Hepatocyte (in vitro differentiated cells): ENCODE results near the gene TBC1D8.

ENCODE experiments used
- EZH2phosphoT487 ChIP-seq: fragments of 200-600 bp; sonication (generic); IDR thresholded peaks from one replicate; pipeline ENCODE4 v1.6.1; 2018; ENCODE audit warnings: antibody characterized with exemption, mild to moderate bottlenecking, low read depth, moderate library complexity; ENCODE audit not compliant: unreplicated experiment, severe bottlenecking
- TF ChIP-seq, protein P1 (sequence below): fragments of 200-600 bp; sonication (generic); IDR thresholded peaks from 2 replicates; pipeline ENCODE4 v1.5.1; 2016; ENCODE audit warnings: antibody characterized with exemption, mild to moderate bottlenecking; ENCODE audit not compliant: poor library complexity

DNA sequence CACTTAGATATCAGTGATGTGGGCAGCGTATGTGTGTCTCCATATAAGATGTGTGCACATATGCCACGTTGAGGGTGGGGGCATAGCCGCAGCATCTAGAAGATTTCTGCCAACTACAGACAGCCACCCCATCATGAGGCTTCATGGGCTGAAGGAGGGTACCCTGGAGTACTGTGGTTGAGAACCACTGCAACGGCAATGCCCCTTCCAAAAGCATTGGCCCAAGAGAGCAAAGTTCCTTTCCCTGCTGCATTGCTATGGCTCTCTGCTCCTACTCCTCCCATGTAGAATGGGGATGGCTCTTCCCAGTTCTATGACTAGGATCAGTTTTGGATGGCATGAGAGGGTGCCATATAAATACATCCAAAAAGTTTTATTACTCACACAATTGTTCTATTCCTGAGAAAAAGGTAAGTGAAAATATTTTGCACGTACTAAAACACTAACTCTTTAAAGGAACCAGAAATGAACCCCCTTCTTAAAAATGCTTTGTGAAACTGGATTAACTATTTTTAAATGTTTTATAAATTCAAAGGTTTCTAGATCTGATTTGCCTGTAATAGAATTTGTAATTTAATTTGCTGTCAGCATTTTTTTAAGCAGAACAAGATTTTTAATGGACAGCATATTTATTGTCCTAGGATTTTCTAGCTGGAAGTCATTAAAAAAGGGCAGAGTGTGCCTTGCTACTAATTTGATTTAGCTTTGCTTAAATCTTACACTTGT, 153.5 kb downstream of the TBC1D8 start:
- TF ChIP-seq, protein P1, sequence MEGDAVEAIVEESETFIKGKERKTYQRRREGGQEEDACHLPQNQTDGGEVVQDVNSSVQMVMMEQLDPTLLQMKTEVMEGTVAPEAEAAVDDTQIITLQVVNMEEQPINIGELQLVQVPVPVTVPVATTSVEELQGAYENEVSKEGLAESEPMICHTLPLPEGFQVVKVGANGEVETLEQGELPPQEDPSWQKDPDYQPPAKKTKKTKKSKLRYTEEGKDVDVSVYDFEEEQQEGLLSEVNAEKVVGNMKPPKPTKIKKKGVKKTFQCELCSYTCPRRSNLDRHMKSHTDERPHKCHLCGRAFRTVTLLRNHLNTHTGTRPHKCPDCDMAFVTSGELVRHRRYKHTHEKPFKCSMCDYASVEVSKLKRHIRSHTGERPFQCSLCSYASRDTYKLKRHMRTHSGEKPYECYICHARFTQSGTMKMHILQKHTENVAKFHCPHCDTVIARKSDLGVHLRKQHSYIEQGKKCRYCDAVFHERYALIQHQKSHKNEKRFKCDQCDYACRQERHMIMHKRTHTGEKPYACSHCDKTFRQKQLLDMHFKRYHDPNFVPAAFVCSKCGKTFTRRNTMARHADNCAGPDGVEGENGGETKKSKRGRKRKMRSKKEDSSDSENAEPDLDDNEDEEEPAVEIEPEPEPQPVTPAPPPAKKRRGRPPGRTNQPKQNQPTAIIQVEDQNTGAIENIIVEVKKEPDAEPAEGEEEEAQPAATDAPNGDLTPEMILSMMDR, result no peak
- no peak for TF ChIP-seq EZH2phosphoT487
